ENCODE results near the gene PCK2.

The PCK2 gene

DNA sequence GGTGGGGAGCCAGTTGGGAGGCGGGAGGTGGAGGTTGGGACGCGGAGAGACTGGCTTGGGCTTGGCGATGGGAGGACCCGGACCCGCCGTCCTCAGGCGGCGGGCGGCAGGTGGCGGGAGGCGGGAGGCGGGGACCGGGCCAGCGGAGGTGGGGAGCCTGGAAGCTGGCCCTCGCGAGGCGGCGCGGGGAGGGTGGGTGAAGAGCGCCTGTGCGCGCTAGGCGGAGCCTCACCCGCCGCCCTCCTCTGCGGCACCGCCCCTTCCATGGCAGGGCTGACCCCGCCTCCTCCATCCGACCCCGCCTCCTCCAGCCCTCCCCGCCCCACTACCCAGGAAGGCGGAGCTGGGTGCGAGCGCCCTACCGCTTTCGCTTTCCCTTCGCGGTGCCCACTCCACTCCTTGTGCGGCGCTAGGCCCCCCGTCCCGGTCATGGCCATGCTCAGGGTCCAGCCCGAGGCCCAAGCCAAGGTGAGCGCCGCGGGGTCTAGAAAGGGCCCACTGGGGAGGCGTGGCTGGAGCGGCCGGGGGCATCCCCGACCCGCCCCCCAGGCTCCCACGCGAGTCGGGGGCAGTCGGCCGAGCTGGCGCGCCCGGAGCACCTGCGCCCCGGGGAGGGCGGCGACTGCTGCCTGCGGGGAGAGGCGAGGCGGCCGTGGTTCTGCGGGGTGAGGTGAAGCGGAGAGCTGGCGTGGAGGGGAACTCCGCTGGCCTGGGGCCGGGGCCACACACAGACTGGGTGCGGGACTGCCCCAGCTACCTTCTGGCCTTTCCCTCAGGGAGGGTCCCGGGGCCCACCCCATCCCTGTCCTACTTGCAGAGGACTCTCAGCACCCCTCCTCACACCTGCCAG, 41.9 kb downstream of the PCK2 start, which contains the start of gene PSME1:
Gene PSME1 (plus strand): TSS at position 361 of the 850 bp plus-strand sequence. CDS start 69 bp downstream, at position 430.
- H3K4me3 ChIP-seq (ENCODE audit: low read depth, low read length), result peak within 1 kb of the TSS; percentile 78
- DNase-seq (ENCODE audit: low read depth), result peak; percentile 55
- TF ChIP-seq, protein P1, sequence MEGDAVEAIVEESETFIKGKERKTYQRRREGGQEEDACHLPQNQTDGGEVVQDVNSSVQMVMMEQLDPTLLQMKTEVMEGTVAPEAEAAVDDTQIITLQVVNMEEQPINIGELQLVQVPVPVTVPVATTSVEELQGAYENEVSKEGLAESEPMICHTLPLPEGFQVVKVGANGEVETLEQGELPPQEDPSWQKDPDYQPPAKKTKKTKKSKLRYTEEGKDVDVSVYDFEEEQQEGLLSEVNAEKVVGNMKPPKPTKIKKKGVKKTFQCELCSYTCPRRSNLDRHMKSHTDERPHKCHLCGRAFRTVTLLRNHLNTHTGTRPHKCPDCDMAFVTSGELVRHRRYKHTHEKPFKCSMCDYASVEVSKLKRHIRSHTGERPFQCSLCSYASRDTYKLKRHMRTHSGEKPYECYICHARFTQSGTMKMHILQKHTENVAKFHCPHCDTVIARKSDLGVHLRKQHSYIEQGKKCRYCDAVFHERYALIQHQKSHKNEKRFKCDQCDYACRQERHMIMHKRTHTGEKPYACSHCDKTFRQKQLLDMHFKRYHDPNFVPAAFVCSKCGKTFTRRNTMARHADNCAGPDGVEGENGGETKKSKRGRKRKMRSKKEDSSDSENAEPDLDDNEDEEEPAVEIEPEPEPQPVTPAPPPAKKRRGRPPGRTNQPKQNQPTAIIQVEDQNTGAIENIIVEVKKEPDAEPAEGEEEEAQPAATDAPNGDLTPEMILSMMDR (IDR thresholded peaks at IDR 0.05; ENCODE audit: low read depth, low read length, missing control alignments), result no peak
- in situ Hi-C loops (cut with HindIII; ENCODE audit: low sequenced_read_pairs), result no loop called here

DNA sequence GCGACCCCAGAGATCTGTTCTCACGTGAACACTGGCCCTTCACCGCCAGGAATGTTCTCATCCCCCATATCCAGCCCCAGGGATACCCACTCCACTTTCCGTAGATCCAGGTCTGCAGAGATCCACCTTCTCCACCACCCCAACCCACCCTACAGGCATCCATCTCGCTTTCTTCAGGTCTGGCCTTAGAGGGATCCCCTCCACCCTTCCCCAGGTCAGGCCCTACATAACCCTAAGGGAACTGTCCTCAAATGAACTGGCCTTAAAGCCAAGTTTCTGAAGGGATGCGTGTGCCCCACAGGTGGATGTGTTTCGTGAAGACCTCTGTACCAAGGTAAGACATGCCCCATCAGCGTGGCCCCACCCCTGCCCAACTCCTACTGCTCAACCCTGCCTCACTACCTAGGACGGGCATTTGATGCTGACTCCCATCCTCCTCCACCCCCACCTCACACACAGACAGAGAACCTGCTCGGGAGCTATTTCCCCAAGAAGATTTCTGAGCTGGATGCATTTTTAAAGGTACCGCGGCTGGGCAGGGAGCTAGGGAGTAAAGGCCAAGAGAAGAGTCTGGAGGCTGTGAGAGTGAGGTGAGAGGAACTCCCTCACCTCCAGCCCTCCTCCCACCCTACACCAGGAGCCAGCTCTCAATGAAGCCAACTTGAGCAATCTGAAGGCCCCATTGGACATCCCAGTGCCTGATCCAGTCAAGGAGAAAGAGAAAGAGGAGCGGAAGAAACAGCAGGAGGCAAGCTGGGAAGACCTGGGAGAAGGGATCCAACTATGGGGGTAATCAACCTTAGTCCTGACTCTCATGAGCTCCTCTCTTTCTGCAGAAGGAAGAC, 42.8 kb downstream of the PCK2 start:
- H3K4me3 ChIP-seq (ENCODE audit: low read depth, low read length), result peak overlapping the region; percentile 78
- TF ChIP-seq, protein P1 (IDR thresholded peaks at IDR 0.05; ENCODE audit: low read depth, low read length, missing control alignments), result no peak
- DNase-seq (ENCODE audit: low read depth), result no peak
- in situ Hi-C loops (cut with HindIII; ENCODE audit: low sequenced_read_pairs), result no loop called here

DNA sequence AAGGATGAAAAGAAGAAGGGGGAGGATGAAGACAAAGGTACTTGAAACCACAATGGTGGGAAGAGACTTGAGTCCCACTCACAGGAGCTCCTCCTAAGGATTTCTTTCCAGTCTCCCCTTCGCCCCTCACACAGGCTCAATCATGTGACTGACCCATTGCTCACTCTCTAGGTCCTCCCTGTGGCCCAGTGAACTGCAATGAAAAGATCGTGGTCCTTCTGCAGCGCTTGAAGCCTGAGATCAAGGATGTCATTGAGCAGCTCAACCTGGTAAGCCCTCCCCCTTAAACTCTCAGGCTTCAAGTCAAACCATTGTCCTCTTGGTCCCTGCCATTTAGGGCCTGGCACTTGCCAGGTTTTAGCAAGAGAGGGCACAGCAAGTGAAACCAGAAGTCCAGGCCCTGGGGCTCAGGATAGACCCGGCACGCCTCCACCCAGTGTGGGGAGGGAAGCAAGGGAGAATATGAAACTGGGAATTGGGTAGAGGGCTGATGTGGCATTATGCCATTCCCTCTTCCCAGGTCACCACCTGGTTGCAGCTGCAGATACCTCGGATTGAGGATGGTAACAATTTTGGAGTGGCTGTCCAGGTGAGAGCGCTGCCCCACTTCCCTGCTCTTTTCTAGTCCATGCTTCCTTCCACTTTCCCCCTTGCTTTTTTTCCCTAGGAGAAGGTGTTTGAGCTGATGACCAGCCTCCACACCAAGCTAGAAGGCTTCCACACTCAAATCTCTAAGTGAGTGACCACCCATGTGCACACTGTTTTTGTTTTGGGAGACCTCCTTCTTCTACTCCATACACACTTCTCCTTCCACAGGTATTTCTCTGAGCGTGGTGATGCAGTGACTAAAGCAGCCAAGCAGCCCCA, 43.7 kb downstream of the PCK2 start:
- TF ChIP-seq, protein P1 (IDR thresholded peaks at IDR 0.05; ENCODE audit: low read depth, low read length, missing control alignments), result no peak
- no peak overlapping the region for H3K4me3 ChIP-seq (ENCODE audit: low read depth, low read length)
- in situ Hi-C loops (cut with HindIII; ENCODE audit: low sequenced_read_pairs), result no loop called here
- no peak for DNase-seq (ENCODE audit: low read depth)

DNA sequence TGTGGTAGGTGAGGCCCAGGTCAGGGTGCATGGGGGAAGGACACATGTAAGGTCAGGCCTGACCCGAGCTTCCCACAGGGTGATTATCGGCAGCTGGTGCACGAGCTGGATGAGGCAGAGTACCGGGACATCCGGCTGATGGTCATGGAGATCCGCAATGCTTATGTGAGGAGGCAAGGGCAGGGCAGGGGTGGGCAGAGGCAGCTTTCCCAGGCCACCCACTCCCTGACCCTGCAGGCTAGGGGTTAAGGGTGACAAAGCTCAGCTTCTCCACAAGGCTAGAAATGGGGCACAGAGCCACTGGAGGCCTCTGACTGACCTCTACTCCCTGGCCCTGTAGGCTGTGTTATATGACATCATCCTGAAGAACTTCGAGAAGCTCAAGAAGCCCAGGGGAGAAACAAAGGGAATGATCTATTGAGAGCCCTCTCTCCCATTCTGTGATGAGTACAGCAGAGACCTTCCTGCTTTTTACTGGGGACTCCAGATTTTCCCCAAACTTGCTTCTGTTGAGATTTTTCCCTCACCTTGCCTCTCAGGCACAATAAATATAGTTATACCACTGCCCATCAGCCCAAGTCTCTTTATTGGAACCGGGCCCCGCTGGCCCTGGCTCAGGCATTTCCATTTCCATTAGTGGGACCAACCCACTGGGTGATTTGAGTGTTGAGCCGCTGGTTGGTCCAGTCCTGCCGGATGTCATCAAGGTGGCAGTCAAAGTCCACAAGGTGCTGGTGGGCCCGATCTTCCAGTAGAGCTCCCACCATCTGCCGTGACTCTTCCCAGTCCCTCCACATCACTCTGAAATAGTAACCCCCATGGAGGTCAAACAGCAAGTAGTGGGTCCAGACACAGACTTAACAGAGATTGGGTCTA, 44.5 kb downstream of the PCK2 start:
- DNase-seq (ENCODE audit: low read depth), result no peak
- TF ChIP-seq, protein P1 (IDR thresholded peaks at IDR 0.05; ENCODE audit: low read depth, low read length, missing control alignments), result no peak
- H3K4me3 ChIP-seq (ENCODE audit: low read depth, low read length), result no peak overlapping the region
- in situ Hi-C loops (cut with HindIII; ENCODE audit: low sequenced_read_pairs), result no loop called here

DNA sequence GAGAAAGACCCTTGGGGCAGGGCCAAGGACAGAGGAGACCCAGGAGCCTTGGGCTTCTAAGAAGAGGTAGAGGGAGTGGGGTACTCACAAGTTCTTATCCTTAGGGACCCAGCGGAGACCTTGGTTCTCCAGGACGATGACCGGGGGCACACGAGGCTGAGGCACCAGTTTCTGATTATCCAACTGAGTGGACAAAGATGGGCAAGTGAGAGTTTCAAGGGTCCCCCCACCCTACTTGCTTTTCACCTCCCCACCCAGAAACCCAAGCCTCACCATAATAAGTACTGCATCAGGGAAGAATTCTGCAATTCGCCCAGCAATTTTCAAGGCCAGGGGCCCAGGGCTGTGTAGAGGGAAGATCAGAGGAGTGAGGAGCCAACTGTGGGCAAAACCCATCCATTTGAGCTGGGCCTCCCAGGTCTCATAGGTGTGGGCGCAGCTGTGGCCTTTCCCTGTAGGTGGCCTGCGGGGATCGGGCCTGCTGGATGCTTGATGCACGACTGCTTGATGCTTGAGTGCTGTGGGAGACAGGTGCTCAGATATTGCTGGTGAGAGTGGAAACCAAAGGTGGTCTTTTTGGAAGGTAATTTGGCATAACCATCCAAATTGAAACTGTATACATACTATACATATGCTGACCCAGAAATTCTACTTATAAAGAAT, 45.3 kb downstream of the PCK2 start:
- TF ChIP-seq, protein P1 (IDR thresholded peaks at IDR 0.05; ENCODE audit: low read depth, low read length, missing control alignments), result no peak
- in situ Hi-C loops (cut with HindIII; ENCODE audit: low sequenced_read_pairs), result no loop called here

More for the DNA sequence above, 45.3 kb downstream of the PCK2 start:
- DNase-seq (ENCODE audit: low read depth), result no peak
- no peak overlapping the region for H3K4me3 ChIP-seq (ENCODE audit: low read depth, low read length)

All from astrocyte of the cerebellum (primary cell).